Adrenal gland (tissue), 12 donors: ENCODE data around the gene ARFIP1. TPM values are rescaled to one million over a fixed set of nuclear protein-coding genes. Genes with fewer than 3 reads are reported as not detected.

Source experiments
- DNase-seq, 7 donors: peaks; one replicate each; pipeline ENCODE4 v3.0.0-alpha.2; 2019 to 2020
- H3K27ac ChIP-seq, 5 donors: fragments of 200-600 bp; sonication (generic) in 4 of 5; 1 replicate in 3 of 5; 2 replicates in 2 of 5; pipeline versions ENCODE4 v1.5.1 to v1.8.0; 2016 to 2020; ENCODE audit warnings: mild to moderate bottlenecking in 1 of 5
- H3K27me3 ChIP-seq: fragments of 200-600 bp; 2 replicates; pipeline ENCODE4 v1.8.0; 2021
- H3K36me3 ChIP-seq, 2 donors: fragments of 200-600 bp; replicated peaks in 1 of 2; 1 replicate in 1 of 2; 2 replicates in 1 of 2; pipeline versions ENCODE4 v1.5.1 to v1.8.0; 2018 to 2022
- H3K4me1 ChIP-seq, 2 donors: fragments of 200-600 bp; replicated peaks in 1 of 2; 1 replicate in 1 of 2; 2 replicates in 1 of 2; pipeline versions ENCODE4 v1.5.1 to v1.8.0; 2018 to 2021
- H3K4me3 ChIP-seq, 4 donors: fragments of 200-600 bp; sonication (generic) in 3 of 4; one replicate each; pipeline ENCODE4 v1.5.1; 2016 to 2018
- H3K9me3 ChIP-seq, 3 donors: fragments of 200-600 bp; sonication (generic) in 1 of 3; replicated peaks in 1 of 3; 1 replicate in 2 of 3; 2 replicates in 1 of 3; pipeline versions ENCODE4 v1.5.1 to v1.8.0; 2016 to 2021
- POLR2A ChIP-seq, 2 donors: fragments of 450-650 bp; IDR thresholded peaks; one replicate each; pipeline ENCODE4 v1.6.1; 2017; ENCODE audit warnings: antibody characterized with exemption in 2 of 2, mild to moderate bottlenecking in 2 of 2, moderate library complexity in 1 of 2
- WGBS, 4 donors: extraction: QIAGEN DNeasy Blood & Tissue Kit in 2 of 4; methylation state at CpG; one replicate each; pipeline versions ENCODE4 v1.1.5 to v1.1.7; 2013 to 2017; 5-methylcytosine and 5-hydroxymethylcytosine counted together
- intact Hi-C, 2 donors: fragments of 100-400 bp; cut with DNase I; formaldehyde crosslinking; loops; one replicate each; pipeline versions ENCODE4 v1.14.1 to v1.15.0; 2022 to 2023
- polyA plus RNA-seq, 3 donors: library from polyadenylated mRNA; stranded (reverse); fragments of 200-250 nt in 2 of 3; fragments of 350-450 nt in 1 of 3; fragmentation: Illumina TruSeq in 1 of 3; extraction: RNeasy Lipid Tissue Mini Kit (QIAGEN cat#74804) in 1 of 3; gene quantifications; one replicate each; pipeline ENCODE4 v1.2.3, GENCODE V29; 2013 to 2014
- total RNA-seq, 9 donors: library from RNA; depleted of rRNA in 4 of 9; stranded (reverse); fragments of >200 nt in 4 of 9; fragments of 120-200 nt in 1 of 9; fragmentation: NEBNext Ultra II Directional in 1 of 9; extraction: Animal tissue kit (Norgen Biotek cat#: 25700) in 1 of 9; gene quantifications; one replicate each; pipeline versions ENCODE4 v1.1.0 to v1.2.4, GENCODE V29; 2013 to 2023
- TF ChIP-seq, protein P1 (sequence below), 6 experiments: fragments of 450-650 bp in 4 of 6; fragments of 200-600 bp in 2 of 6; sonication (generic) in 1 of 6; IDR thresholded peaks; 1 replicate in 5 of 6; 2 replicates in 1 of 6; pipeline versions ENCODE4 v1.5.1 to v1.8.0; 2016 to 2021; ENCODE audit warnings: antibody characterized with exemption in 6 of 6, mild to moderate bottlenecking in 2 of 6, moderate library complexity in 1 of 6
- donor health status: healthy with polysubstance abuse.
- donor health status: Bipolar disorder and iron deficiency.
- donor health status: DM: yes; HTN: yes; CAD: no.
- donor health status: DM: no; HTN: no; CAD: no.
- donor health status: DM: no; HTN: no; CAD: no.
- donor health status: DM: yes; HTN: yes; CAD: no.

The ARFIP1 gene
- total and polyA plus RNA-seq, 12 donors: 15.2 to 43.3 (median 28.3) TPM

- peaks cover 33% of the 10 kb centered on the region for H3K27me3 ChIP-seq
- H3K4me1 ChIP-seq: peaks cover 22 to 25% of the 10 kb centered on the region in 2 donors
- TF ChIP-seq, protein P1, sequence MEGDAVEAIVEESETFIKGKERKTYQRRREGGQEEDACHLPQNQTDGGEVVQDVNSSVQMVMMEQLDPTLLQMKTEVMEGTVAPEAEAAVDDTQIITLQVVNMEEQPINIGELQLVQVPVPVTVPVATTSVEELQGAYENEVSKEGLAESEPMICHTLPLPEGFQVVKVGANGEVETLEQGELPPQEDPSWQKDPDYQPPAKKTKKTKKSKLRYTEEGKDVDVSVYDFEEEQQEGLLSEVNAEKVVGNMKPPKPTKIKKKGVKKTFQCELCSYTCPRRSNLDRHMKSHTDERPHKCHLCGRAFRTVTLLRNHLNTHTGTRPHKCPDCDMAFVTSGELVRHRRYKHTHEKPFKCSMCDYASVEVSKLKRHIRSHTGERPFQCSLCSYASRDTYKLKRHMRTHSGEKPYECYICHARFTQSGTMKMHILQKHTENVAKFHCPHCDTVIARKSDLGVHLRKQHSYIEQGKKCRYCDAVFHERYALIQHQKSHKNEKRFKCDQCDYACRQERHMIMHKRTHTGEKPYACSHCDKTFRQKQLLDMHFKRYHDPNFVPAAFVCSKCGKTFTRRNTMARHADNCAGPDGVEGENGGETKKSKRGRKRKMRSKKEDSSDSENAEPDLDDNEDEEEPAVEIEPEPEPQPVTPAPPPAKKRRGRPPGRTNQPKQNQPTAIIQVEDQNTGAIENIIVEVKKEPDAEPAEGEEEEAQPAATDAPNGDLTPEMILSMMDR (IDR thresholded peaks at IDR 0.05): no peak
- no peak for TF ChIP-seq POLR2A (IDR thresholded peaks at IDR 0.05)
- no peaks in the 10 kb centered on the region for H3K36me3 ChIP-seq
- H3K27ac ChIP-seq: no peak overlapping the region
- peak overlapping the region in 3 of 4 donors; percentile 11 to 89 (median 23) for H3K4me3 ChIP-seq
- DNase-seq: peak in 1 of 7 donors; percentile 17
- no peaks in the 10 kb centered on the region for H3K9me3 ChIP-seq
- intact Hi-C loops: no loop called here
- WGBS, 4 donors: 1 to 2% (median 1%) methylated on average over 10 to 93 of the region's 93 CpGs
Observed at GRCh38 chr4:152936446-152937335, 156.9 kb downstream of the ARFIP1 start.

- intact Hi-C loops: no loop called here
- TF ChIP-seq, protein P1 (IDR thresholded peaks at IDR 0.05): no peak
- no peak for TF ChIP-seq POLR2A (IDR thresholded peaks at IDR 0.05)
- H3K36me3 ChIP-seq: no peaks in the 10 kb centered on the region
- peaks cover 33% of the 10 kb centered on the region for H3K27me3 ChIP-seq
- WGBS, 4 donors: 1% methylated on average over 11 to 91 of the region's 91 CpGs
- H3K27ac ChIP-seq: no peak overlapping the region
- peak overlapping the region in 3 of 4 donors; percentile 11 to 89 (median 23) for H3K4me3 ChIP-seq
- H3K9me3 ChIP-seq: no peaks in the 10 kb centered on the region
- DNase-seq: no peak
- H3K4me1 ChIP-seq: peaks cover 22 to 25% of the 10 kb centered on the region in 2 donors
Observed at GRCh38 chr4:152937336-152938236, 157.8 kb downstream of the ARFIP1 start.

DNA sequence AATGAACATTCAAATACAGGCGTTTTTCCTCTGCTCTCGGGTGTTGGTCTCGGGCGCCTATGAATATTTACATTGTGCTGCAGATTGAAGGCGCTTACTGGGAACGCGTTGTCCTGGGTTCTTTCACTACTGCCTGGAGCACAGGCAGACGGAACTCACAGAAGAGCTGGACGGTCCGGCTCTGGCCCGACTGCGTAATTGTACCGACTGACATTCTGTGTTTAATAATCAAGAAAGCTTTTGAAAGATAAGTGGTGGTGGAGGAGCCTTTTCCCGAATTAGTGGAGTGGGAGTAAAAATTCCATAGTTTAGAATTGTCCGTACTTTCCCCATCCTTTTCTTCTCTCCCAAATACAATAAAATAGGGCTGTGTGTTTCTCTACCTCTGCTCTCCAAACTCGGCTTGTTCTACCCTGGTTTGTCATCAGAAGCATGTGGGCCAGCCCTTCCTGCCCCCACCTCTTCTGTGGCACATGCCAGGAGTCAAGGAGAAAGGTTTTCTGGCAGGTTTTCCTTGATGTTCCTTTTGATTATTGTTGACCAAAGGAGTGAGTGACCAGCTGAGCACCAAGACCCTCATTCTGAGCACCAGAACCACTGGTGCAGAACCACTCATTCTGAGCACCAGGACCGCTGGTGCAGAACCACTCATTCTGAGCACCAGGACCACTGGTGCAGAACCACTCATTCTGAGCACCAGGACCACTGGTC, 158.6 kb downstream of the ARFIP1 start:
- no peaks in the 10 kb centered on the region for H3K9me3 ChIP-seq
- intact Hi-C loops: no loop called here
- peak overlapping the region in 1 of 4 donors; percentile 89 for H3K4me3 ChIP-seq
- 23 to 31% (median 29%) methylated on average over 17 of the region's 17 CpGs for WGBS, 4 donors
- TF ChIP-seq, protein P1 (IDR thresholded peaks at IDR 0.05): no peak
- TF ChIP-seq POLR2A (IDR thresholded peaks at IDR 0.05): no peak
- H3K27ac ChIP-seq: no peak overlapping the region
- peaks cover 33% of the 10 kb centered on the region for H3K27me3 ChIP-seq
- no peak for DNase-seq
- H3K4me1 ChIP-seq: peaks cover 22 to 25% of the 10 kb centered on the region in 2 donors
- no peaks in the 10 kb centered on the region for H3K36me3 ChIP-seq
